Lung microvascular endothelial cell (primary cell): ENCODE measurements around the gene PAEP. TPM values are rescaled to one million over a fixed set of nuclear protein-coding genes. Genes with fewer than 3 reads are reported as not detected.

Source experiments
- DNase-seq, 2 donors: peaks; one replicate each; pipeline versions ENCODE4 v3.0.0 to v3.0.0-alpha.2; 2010; ENCODE audit warnings: low read depth in 2 of 2
- total RNA-seq: library from RNA; depleted of rRNA; stranded (reverse); fragments of >200 nt; gene quantifications from 2 replicates; pipeline ENCODE4 v1.2.1, GENCODE V29; 2014

Gene PAEP
- total RNA-seq, 1 donor from 2014 or later, result not detected

DNA sequence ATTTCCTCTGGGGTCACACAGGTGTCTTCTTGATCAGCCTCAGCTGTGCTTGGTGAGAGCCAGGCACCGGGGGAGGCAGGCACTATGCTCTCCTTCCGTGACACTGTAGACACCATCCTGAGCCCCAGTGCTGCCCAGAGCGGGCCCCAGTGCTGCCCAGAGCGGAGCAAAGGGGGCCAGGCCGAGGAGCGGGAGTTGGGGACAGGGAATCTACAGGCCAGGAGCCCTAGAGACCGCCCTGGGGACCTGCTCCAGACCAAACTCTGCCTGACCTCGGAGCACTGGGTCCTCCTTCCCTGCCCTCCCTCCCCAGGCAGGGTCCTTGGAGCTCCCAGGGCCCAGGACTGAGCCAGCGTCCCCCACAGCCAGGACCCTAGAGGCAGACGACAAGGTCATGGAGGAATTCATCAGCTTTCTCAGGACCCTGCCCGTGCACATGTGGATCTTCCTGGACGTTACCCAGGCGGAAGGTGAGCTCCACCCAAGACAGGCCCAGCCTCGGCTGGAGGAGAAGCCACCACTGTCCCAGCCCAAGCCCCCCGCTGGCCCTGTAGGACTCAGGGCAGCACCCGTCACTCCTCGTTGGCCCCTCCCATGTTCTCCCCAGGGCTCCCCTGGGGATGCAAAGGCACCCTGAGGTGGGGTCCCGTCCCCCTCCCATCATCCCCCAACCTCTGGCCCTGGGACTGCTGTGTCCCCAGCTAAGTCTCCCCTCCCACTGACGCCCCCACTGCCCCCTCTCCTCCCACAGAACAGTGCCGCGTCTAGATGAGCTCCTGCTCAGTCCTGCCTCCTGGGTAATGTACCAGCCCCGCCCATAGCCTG, 30.2 kb downstream of the PAEP start:
- DNase-seq, result no peak

DNA sequence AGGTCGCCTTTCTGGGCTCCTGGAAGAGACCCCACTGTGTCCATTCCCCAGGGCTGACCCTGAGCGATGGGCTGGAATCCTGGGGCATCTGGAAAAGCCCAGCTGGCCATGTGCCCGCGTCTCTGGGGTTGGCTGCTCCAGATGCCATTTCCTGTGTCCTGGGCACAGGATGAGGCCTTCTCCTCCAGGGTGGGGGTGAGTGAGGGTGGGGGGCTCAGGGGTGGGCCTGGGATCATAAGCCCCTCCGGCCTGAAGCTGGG, 30.7 kb downstream of the PAEP start:
- no peak for DNase-seq

DNA sequence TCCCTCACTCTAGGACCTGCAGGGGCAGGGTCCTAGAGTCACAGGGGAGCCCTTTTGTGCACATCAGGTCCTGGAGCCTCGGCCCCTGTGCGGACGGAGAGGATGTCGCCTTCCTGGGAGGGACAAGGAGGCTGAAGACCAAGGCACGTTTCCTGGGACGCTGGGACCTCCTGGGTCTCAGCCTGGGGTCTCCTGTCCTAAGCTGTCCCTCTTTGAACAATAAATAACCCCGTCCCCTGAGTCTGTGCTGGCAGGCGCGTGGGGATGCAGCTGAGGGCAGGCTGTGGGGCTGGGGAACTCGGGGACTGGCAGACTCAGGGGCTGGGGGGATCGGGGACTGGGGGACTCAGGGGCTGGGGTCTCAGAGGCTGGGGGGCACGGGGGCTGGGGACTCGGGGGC, 31.1 kb downstream of the PAEP start:
- no peak for DNase-seq

DNA sequence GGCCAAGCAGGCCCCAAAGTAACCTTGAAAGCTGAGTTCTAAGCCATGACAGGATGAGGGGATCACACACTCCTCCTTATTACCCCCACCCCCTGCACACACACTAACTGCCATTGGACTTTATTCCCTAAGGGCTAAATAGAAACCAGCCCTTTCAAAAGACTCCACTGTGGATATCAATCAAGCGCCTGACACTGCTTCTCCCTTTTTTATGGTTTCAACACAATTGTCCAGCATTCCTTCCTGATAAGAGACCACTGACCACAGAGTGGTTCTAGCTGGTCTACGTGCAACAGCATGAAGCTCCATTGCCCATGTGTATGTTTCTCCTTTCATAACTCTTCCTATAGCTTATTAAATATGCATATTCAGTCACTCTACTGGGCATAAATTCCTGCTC, 34.7 kb downstream of the PAEP start:
- DNase-seq, result no peak

DNA sequence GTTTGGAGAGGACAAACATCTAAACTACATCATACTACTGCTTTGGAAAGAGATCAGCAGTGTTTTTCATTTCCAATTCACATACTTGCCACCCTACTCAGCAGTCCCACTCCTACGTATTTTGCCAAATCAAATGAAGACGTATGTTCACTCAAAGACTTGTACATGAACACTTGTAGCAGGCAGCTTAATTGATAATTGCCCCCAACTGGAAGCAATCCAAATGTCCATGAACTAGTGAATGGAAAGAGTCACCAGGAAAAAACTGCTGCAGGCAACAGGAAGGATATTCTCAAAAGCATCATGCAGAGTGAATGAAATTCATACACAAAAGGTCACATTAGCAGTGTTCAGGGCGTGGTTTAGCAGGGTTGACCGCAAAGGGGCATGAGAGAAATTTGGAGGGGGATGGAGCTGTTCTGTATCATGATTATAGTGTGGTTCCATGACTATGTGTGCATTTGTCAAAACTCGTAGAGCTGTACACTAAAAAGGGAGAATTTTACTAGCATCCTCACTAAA, 38.8 kb downstream of the PAEP start:
- DNase-seq, result peak in 1 of 2 donors; percentile 20

DNA sequence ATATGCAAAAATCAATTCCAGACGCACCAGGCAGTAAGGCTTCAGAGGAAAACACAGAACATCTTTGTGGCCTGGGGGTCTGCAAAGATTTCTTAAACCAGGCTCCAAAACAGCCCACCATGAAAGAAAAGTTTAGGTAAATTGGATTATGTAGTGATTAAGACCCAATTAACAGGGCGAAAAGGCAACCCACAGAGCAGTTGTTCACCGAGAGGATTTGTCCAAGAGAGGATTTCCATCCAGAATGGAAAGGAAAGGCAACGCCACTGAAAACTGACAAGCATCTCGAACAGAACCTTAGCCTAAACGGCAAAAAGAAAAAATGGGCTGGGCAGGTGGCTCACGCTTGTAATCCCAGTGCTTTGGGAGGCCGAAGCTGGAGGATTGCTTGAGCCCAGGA, 40.4 kb downstream of the PAEP start:
- no peak for DNase-seq

DNA sequence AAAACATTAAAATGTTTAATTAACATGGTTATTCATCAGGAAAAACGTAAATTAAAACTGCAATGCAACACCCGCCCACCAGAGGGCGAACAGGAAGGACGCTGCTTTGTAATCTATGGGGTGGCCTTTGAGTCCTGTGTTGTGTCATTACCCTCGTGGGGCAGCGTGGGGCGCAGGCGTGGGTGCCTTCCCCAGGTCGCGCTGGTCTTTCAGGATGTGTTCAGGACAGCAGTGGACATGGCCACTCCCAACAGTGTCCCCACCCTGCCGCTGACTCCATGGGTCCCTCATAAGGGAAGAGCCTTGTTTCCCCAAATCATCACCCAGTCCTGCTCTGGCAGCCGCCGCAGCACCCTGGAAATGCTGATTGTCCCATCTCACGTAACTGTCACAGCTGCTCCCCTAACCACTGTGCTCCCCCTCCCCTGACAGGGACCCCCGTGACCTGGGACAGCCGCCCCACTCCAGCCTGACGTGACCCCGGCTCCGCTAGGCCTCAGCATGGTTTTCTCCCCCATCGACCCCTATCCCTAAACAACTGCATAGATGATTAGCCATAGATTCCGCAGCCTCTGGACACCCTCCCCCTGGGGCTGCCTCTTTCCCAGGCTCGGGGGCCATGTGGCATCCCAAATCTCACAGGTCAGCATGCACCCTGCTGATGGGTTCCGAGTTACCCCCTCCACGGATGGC, 41.4 kb downstream of the PAEP start:
- peak; percentile 47 to 53 for DNase-seq

DNA sequence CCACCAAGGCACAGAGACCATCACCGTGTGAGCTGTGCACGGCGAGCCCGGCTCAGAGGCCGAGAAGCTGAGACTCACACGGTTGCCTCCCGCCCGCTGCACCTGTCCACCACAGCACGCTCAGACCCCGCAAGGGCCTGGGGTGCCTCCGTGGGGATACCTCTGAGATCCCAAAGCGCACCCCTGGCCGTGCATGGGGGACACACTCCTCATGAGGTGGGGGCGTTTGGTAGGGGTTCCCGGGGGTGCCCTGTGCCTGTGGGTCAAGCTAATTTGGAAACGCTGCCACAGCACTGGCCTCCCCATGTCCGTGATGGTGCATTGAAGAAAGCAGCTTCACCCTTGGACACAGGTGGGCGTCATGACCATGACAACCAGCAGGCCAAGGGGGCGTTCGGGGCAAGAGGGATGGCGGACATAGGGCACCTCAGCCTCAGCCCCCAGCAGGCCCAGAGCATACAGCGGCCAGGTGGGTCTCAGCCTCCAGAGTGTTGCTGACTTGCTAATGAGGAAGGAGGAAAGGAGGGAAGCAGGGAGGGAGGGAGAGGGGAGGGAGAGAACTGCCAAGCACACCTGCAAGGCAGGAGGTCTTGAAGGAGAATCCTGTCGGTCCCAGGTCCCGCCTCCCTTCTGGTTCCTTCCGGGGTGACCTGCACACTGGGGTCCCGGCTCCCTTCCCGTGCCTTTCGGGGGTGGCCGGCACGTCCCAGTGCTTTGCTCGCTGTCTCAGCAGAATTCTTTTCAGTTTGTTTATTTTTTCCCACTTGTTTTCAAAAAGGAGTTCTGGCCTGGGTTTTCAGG, 43.1 kb downstream of the PAEP start:
- no peak for DNase-seq

DNA sequence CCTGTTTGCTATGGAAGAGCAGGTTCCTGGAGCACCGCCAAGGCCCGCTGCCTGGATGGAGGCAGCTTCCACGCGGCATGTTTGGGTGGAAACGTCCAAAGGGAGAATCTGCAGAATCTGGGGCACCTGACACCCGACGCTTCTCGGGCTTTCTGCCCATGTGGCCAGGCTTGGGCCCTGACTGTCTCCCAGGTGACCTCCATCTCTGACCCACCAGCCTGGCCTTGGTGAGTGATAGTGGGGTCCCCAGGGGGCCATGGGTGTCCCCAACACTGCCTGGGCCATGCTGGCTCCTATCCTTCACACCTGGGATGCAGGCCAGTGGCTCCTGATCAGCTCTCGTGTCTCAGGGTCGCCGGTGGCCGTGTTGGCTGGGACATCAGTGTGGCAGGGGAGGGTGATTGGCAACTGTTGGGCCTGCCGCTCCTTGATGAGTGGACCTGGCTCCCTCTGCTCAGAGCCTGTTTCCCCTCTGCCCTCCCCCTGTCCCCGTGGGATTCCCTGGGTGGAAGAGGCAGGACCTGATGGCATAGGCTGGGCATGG, 43.8 kb downstream of the PAEP start:
- DNase-seq, result peak in 1 of 2 donors; percentile 38

DNA sequence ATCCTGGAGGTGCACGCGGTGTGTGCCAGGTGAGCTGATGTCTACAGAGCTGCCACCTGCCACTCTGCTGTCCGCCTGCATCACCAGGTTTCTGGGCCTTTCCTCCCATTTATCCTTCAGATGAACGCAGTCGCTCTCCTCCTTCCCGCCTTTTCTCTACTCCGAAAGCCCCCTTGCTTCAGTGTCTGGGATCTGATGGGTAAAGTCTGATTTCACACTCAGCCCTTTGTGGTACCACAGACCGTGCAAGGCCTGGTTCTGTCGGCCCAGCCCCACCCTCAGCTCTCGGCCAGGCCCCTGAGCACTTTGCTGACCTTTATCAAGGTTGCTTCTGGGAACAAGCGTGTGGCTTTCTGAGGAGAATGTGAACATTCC, 45.3 kb downstream of the PAEP start:
- DNase-seq, result no peak

DNA sequence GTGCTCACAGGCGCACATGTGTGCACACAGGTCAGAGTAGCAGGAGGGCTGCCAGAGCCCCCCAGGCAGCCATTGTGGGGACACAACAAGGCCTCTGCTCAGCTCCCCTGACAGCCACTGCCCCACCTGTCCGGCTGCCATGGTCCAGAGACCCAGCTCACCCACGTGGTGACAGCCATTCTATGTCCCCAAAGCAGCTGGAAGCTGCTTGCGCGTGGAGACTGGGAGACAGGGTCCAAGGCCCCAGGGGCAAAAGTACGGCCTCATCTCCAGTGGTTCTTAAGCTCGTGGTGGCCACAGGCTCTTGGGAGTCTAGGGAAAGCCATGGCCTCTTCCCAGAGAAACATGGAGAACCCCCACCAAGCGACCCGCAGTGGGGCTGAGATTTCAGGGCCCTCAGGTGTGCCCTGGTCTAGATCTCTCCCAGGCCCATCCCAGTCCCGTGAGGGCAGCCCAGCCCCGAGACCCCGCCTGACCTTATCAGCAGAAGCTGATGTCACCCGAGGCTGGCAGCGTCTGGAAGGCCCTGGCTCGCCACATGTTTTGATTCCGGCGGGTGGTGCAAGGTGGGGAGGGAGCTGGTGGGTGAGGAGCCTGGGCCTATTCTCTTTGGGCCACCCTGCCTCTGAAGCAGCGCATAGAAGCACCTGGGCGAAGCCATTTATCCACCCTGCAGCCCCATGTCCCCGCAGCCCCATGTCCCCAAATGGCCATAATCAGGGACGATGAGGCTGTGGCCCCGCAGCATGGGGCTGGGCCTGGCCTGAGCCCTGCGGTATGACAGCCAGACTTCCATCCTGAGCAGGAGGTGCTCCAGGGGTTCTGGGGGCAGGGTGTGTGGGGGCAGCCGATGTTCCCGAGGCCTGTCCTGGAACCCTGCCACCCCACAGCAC, 46.1 kb downstream of the PAEP start:
- DNase-seq, result no peak

DNA sequence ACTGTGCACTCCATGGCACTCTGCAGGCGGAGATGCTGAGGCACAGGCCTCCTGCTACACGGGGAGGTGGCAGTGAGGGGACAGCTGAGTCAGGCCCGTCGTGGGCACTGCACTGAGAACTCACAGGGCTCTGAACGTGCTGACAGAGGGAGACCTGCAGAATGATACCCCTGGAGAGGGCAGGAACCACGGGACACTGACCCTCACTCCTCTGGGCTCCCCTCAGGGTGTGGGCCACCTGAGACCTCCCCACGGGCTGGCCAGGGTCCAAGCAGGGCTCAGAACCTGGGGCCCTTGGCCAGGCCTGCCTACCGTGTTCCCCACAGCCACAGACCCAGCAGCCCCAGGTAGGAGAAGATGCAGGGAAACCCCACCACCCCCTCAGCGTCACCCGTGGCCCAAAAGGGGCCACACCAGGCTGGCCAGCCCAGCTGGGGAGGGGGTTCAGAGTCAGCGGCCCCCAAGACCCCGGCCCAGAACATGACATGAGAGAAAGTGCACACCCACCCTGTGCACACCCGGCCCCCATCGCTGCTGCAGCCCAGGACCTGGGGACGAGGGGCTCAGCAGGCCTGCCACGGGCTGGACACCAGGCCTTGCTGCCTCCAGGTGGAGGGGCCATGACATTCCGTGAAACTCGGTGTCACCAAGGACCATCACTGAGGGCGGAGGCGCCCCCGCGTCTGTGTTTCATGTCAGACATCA, 46.9 kb downstream of the PAEP start:
- DNase-seq, result no peak

DNA sequence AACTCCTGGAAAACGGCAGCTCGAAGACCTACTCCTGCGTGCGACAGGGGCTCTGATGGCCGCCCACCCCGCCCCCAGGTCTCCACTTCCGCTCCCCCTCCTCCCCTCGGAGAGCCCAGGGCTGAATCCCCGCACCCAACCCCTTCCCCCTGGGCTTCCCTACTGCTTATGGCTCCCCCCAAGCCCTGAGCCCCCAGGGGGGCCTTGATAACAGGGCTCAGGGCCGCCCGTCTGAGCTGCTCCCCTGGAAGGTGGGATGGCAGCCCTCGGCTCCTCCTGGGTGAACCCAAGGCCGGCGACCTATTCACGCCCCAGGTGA, 47.4 kb downstream of the PAEP start:
- no peak for DNase-seq

DNA sequence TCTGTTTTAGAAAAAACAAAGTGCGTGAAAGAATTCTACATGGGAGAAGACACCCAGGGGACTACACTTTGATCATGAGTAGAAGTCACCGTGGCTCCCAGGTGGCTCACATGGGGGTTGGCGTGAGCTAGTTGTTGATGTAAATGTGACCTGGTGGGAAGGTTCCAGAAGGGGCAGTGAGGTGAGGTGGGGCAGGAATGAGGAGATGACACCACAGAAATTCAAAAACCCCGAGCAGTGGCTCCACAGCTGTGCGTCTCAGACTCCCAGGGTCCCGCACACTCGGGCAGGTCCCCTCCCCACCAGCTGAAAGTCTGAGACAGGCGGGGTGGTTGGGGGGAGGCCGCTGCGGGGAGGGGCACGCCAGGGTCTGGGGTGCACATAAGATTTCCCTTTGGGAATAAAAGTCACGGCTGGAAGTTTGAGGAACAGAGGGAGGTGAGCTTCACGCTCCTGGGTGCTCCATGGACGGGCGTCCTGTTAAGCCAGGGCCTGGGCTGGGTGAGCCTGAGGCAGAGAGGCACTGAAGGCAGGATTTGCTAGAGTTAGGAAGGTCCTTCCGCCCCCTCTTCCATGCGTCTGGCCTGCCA, 47.9 kb downstream of the PAEP start:
- no peak for DNase-seq

DNA sequence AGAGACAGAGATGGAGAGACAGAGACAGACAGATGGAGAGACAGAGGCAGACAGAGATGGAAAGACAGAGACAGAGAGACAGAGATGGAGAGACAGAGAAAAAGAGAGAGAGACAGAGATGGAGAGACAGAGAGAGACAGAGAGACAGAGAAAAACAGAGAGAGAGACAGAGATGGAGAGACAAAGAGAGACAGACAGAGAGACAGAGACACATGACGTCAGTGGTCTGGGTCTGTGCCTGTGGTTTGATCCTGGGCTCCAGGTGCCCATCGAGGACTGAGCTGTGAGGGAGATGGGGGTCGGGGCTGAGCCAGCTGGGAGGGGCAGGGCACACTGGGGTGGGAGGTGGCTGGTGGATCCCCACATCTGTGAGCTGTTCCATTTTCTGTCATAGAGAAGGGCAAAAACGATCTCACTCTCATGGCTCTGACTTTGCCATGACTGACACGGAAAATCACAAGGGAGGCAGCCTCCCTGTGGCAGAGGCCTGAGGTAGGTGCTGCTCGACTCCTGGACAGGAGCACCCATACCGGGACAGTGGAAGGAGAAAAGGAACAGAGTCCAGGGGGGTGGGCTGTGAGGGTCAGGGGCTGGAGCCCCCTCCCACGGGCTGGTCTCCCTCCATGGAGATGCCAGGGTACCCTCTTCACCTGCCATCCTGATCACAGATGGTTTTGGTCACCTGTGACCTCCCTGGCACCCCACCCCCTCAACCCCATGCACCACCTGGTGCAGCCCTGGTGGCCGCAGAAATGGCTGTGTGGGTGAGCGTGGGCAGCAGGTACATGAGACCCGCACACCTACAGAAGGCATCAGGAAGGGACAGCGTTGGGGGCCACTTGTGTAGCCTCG, 49.0 kb downstream of the PAEP start:
- no peak for DNase-seq

DNA sequence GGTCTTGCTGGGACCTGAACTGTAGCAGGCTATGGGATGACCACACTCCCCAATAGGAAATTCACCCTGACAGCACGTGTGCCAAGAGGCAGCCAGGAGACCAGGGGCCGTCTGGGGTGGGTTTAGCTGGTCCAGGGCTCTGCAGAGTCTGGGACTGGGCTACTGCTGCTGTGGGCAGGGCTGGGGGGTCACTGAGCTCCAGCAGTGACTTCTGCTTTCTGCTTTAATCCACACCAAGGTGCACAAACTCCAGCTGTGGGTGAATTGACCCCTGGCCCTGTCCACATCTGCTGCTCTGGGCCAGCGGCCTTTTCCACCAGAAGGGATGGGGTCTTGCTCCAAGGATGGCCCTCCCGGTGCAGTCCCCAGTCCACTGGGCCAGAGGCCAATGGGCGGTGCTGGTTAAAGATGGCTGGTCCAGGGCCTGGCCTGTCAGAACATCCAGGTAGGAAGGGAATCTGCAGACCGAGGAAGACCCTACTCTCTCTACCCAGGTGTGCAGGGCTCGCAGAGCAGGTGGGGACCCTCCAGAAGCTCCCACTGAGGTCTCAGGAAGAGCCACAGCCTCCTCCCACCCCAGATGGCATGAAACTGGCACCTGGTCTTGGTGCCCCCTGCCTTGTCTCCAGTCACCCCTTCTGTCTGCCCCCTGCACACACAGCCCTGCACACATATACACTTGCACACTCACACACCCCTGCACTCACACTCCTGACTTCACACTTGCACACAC, 49.8 kb downstream of the PAEP start:
- no peak for DNase-seq

DNA sequence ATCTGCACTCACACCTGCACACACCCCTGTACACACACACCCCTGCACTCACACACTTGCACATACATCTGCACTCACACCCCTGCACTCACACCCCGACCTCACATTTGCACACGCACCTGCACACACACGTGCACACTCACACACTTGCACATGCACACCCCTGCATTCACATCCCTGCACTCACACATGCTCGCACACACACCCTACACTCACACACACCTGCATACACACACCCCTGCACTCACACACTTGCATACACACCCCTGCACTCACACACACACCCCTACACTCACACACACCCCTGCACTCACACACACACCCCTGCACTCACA, 50.3 kb downstream of the PAEP start:
- no peak for DNase-seq

DNA sequence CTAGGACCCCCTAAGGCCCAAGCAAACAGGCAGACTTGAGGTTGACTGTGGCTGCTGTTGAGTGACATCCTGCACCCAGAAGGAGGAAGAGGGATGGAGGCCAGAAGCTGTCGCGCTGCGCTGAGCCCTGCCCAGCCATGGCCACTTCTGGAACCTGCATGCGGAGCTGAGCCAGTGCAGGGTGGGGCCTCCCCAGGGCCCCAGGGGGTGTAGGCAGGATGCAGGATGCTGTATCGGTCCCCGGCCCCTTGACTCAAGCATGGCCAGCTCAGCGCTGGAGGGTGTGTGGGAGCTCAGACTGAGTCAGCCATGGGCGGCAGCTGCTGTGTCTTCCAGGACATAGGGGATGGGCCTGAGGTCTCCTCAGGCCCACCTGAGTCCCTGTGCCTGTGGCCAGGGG, 50.9 kb downstream of the PAEP start:
- DNase-seq, result no peak
